HEK293T (cell line): ENCODE measurements around the gene SAMD10.

Experiments
- BHLHE40 ChIP-seq: fragments of 450-650 bp; IDR thresholded peaks from 2 replicates; pipeline ENCODE4 v1.6.1; 2016; ENCODE audit warnings: mild to moderate bottlenecking, moderate library complexity, borderline replicate concordance
- FOXK2 ChIP-seq: fragments of 450-650 bp; IDR thresholded peaks from 2 replicates; pipeline ENCODE4 v1.6.1; 2016; ENCODE audit warnings: mild to moderate bottlenecking
- NFRKB ChIP-seq: fragments of 450-650 bp; IDR thresholded peaks from 2 replicates; pipeline ENCODE4 v1.6.1; 2016; ENCODE audit warnings: mild to moderate bottlenecking, moderate library complexity

- TF ChIP-seq NFRKB (no peak), FOXK2 (no peak), BHLHE40 (no peak)
Observed at GRCh38 chr20:63972312-63973159, 6.9 kb downstream of the SAMD10 start.
